Stimulated activated CD4-positive, alpha-beta T cell treated with anti-CD3 and anti-CD28 coated beads, Interleukin-2, amount 100 ng/mL, for 48 hours (primary cell): ENCODE measurements around the gene IGSF3.
"Not testable (repeated sequence)": the region's sequence is repeated elsewhere in the genome, so short reads cannot be mapped to it uniquely, and the experiment has no call there.

Experiments used
- DNase-seq, 2 donors: peaks; one replicate each; pipeline ENCODE4 v3.0.0-alpha.2; 2020

Gene IGSF3

DNA sequence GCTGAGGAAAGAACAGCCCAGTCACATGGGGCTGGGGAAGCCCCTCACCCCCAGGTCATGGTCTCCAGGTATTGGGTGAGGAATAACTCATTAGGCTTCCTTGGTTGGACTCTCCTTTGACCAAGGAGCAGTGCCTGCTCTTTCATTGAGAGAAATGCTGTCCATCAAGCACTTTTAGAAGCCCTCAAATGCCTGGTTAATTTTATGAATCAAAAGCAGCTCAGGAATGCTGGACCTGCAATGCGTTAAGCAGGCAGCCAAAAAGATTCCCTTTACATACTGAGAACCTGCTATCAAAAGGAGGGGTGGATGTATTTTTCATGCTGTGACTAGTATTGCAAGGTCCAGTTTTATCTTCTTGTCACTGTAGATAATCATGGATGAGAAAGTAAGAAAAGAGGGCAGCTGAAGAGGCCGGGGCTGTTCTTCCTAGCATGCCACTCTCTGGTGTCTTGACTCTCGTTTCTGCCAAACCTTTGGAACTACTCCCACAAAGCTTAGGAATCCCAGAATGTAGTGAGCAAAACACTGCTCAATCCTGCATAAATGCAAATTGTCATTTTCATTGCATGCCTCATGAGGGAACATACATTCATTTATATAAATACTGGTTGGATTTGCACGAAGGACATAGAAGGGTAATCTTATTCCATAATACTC lies 94.6 kb downstream of the IGSF3 start:
- no peak for DNase-seq

DNA sequence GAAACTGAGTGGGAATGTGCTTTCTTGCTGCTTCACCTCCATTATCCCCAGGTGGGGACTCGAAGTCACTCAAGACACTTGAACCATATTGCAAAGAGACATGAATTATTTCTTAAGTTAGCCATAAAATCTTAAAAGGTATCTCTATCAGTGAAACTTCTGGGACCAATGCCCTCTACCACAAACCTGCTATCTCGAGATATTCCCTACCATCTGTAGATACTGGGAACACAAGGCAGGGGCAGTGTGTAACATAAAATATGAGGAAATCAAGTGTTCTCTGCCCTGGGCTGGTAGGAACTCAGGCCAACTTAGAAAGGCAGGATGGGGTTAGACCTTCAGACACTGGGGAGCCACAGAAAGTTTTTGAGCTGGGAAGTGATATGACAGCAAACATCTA lies 95.4 kb downstream of the IGSF3 start:
- no peak for DNase-seq

DNA sequence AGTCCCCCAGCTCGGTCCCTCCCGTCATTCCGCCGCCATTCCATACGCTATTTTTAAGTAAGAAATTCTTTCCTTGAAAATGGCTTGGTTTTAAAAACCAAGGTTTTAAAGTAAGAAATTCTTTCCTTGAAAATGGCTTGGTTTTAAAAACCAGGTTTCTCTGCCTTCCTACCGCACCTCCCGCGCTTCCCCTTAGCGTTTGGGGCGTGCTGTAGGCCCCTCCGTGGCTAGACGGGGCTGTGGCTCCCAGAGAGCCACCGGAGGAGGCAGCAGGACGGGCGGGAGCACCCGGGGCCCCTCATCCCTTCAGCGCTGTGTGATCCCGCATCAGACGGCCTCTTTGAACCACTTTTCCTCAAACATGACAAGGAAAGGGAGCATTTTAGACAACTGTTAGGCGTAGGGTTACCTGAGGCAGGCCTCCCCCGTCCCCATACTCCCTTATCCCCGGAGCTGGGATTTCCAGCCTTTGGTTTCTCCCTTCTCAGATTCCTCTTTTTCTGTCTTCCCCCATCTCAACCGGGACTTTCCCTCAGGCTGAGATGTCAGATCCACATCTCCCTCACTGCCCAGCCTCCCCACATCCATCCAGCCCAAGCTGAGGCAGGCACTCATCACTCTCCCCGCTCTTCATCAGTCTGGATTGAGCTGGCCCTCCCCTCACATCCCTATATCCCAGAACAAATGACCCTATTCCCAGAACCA lies 96.2 kb downstream of the IGSF3 start:
- no peak for DNase-seq

DNA sequence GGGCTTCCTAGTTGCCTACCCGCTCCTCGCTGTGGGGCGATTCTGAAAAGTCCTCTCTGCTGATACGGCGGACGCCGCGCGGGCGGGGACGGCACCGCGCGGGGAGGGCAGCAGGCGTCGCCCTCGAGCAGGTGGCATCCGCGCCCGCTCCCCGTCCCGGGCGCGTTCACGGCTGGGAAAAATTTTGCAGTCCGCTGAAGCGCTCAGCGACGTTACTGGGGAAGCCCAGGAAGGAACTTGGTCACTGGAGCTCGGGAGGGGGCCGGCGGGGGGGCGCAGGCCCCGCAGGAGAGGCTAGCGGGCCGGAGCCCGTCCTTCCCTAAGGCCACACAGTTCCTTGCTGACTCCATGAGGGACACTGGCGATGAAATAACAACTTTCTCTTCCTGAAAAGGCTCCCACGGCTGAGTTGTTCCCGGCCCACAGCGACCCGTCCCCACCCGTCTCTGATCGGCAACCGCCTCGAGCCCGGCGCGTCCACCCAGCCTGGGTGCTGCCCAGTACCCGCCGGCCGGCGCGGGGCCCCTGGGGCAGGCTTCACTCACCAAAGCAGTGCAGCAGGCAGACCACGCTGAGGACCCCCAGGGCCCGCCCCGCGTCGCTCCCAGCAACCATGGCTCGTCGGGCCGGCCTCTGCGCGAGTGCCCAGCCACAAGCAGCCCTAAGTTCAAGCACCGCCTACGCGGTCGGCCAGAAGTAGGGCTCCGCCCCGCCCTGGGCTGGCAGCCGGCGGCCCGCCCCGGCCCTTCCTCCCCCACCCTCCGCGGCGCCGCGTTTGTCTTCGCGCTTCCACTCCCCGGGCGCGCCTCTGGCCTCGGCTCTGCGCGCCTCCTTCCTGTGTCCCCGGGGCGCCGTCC lies 96.9 kb downstream of the IGSF3 start, which contains the start of gene CD58:
CD58 (minus strand) TSS at position 669 of the 857 bp plus-strand sequence; CDS start at position 615, 54 bp downstream.
- DNase-seq = peak; percentile 81 to 82

DNA sequence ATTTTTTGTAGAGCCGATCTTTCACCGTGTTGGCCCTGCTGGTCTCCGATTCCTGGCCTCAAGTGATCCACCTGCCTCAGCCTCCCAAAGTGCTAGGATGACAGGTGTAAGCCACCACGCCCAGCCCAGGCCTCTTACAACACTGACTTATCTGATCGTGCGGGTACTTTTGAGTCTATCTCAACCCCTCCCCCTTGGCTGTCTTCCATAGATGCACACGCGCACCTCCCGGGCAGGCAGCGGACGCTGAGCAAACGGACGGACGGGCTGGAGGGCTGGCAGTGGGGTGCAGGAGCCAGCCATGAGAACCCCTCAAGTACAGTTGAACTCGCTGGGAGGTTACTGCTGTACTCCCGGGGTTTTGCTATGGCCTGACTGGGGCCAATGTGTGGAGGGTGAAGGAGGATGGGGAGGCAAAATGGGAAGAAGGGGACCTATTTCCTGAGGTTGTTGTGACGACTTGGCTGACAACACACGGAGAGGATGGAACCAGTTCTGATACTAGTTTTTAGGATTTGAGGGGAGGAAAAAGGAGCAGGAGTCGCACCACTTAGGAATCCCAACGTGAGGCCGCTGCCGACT lies 97.7 kb downstream of the IGSF3 start:
- DNase-seq = peak; percentile 20 to 50

DNA sequence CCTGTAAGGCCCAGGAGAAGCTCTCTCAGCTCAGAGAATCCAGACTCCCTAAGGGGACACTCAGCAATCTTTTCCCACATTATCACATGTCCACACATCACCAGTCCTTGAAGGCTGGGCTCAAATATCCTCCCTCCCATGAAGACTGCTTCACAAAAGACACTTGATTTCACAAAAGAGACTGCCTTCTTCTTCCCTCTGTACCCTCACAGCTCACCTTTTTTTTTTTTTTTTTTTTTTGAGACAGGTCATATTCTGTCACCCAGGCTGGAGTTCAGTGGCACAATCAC lies 98.2 kb downstream of the IGSF3 start:
- no peak for DNase-seq

DNA sequence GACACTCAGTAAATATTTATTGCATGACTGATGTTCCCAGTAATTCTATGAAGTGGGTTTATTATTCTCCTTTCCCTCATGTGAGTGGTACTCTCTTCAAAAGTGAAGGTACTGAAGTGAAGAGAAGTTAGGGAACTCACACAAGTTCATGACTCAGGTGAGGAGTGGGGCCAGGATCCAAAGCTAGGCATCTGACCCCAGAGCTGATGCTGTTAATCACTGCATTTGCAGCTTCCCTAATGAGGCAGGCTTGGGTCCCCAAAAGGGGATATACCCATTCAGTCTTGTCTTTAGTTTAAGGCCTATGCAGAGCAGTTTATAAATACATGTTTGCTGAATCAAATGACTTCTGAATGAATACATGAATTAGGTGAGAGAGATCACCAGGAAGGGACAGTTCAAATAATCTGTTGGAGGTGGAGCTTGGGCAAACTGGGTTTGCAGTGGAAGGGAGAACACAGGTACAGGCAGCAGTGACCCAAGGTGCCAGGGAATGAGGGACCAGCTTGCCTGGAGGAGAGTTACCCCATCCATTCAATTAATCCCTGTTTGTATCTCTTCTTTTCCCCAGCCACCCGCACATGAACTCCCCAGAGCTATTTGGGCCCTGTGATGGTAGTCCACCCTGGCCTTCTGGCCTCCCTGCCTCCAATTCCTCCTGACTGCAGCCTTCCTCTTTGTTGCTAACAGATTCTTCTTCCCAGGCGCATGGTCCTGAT lies 98.7 kb downstream of the IGSF3 start:
- DNase-seq = no peak

DNA sequence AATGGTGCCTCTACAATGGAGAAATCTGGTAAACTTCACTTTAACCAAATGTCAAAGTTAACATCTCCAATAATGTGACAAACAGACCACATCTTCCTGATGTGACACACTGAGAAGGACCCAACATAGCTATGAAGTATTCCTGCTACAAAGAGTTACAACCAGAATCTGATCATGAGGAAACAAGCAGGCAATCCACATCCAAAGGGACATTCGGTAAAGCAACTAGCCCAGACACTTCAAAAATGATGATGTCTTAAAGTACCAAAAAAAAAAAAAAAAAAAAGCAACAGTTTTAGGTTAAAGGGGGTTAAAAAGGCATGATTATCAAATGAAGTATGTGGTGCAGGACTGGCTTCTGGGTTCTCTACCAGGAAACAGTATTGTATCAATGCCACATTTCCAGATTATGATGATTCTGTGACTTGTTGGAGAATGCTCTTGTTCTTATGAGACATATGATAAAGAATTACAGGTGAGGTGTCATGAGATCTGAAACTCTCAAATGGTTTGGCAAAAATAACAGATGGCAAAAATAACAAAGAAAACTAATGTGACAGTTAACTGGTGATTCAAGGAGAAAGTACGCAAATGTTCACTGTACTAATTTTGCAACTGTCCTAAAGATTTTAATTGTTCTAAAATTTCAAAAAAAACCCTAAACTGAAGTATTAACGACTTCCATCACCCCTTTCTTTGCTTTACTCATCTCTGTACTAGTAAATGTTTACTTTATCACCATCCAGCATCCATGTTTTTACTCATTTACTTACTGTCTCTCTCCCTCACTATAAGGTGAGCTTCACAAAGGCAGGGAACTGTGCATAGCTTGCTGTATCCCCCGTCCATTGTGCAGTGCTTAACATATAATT lies 99.5 kb downstream of the IGSF3 start:
- no peak for DNase-seq

DNA sequence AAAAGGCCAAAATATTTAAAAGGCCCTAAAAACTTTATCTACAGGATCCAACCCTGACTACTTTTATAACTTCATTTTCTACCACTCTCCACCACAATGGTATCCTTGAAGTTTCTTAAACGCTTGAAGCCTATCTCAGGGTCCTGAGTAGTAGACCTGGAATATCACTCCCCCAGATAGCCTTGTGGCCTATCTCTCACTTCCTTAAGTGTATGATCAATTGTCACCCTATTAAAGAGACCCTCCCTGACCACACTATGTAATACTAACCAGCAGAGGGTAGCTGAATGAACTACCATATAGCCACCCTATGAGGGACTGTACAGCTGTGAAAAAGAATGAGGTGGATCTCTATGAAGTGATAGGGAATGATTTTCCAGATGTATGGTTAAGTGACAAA lies 102.3 kb downstream of the IGSF3 start:
- DNase-seq = no peak

DNA sequence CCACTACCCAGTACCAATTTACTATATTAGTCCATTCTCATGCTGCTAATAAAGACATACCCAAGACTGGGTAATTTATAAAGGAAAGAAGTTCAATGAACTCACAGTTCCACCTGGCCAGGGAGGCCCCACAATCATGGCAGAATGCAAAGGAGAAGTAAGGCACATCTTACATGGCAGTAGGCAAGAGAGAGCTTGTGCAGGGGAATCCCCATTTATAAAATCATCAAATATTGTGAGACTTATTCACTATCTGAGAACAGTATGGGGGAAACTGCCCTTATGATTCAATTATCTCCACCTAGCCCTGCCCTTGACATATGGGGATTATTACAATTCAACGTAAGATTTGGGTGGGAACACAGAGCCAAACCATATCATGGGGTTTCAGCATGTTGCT lies 103.1 kb downstream of the IGSF3 start:
- DNase-seq = no peak

DNA sequence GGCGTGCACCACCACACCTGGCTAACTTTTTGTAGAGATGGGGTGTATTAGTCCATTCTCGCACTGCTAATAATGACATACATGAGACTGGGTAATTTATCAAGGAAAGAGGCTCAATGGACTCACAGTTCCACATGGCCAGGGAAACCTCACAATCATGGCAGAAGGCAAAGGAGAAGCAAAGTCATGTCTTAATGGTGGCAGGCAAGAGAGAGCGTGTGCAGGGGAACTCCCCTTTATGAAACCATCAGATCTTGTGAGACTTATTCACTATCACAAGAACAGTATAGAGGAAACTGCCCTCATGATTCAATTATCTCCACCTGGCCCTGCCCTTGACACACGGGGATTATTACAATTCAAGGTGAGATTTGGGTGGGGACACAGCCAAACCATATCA lies 105.1 kb downstream of the IGSF3 start:
- DNase-seq = not testable (repeated sequence)

DNA sequence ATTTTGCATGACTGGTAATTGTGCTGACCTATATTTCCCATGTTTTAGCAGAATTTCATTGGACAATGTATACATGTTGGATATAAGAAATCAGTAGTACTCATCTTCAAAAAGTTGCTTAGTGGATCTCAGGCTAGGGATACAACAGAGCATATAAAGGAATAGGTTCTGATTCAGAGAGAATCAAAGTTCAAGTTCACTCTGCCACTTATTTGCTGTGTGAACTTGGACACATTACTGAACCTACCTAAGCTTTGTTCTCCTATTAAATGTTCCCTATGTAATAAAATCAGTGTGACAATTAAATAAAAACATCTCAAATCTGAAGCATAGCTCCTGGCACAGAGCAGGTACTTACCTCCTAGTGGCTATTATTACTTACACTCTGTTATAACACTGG lies 106.0 kb downstream of the IGSF3 start:
- no peak for DNase-seq

DNA sequence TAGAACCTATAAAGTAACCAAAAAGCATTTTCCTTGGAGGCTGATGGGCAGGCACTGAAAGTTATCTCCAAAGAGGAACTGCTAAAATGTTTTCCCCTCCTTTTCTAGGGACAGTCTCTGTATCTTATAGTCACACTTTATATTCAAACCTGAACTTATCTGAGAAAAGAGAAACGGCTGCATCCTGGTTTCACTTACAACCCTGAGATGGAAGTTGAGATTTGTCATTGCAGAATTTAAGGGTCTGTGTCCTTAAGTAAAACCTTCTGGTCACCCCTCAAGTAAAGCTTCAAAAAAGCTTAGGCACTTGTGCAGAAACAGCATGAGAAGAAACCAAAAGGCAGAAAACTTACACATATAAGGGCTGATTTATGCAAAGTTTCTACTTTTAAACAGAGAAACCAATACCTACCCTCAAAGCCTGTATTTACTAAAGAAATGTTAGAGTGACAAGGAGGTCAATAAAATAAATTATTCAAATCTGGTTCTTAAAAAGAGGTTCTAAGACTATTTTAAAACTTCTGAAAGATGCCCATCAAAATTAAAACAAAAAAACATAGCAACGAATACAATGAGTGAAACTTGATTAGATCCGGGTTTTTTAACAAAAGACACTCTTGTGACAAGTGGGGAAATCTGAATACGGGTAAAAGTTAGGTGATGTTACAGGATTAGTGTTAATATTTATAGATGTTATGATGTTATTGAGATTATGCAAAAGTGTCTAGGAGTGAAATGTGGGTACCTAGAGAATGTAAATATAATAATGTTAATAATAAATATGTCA lies 106.6 kb downstream of the IGSF3 start:
- no peak for DNase-seq

DNA sequence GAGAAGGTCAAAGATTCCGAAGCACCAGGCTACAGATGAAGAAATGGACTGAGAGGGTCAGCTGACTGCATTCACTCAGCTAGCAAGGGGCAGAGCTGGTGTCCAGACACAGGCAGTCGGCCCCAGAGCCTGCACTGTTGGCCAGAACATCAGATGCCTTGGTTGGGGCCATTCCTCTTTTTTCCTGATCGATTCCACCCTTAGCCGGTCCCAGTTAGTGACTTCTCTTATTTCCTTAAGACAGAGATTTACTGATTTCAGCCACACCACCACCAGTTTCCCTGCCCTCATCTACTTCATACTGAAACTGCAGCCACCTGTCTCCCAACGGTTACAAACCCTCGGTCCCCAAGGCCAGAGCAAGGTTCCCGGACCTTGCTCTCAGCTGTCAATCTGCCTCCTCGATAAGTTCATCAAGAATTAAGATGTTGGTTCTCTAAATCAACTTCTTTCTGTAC lies 108.2 kb downstream of the IGSF3 start:
- DNase-seq = no peak

DNA sequence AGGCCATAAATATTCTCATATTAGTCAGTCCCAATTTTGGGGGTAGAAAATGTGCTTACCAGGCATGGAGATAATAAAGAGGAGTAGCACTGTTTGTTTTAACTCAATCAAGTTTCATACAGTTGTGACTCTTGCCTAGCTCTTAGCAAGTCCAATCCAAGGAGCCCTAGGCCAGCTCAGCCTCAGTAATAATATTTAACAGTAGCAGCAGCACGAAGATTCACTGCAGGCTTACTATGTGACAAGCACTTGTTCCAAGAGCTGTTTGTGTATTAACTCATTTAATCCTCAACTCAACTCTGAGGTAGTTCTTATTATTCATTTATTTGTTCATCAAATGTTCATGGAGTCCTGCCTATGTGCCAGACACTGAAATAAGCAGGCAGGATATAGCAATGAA lies 109.0 kb downstream of the IGSF3 start:
- no peak for DNase-seq

DNA sequence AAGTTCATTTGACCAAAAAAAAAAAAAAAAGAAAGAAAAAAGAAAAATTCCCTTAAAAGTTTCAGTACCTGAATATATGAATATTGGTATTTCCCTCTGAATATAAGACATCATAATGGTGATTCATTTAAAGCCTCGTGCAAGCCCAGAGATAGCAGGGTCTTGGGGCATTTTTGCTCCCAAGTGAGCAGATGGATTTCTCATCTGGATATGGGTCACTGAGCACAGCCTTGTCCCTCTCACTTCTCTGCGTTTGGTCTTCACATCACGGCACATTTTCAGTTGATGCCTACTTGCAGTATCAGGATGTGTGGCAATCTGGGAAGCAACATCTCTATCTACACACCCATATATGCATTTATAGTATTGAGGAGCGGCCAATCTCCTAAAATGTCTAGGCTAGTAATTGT lies 109.4 kb downstream of the IGSF3 start:
- DNase-seq = no peak

DNA sequence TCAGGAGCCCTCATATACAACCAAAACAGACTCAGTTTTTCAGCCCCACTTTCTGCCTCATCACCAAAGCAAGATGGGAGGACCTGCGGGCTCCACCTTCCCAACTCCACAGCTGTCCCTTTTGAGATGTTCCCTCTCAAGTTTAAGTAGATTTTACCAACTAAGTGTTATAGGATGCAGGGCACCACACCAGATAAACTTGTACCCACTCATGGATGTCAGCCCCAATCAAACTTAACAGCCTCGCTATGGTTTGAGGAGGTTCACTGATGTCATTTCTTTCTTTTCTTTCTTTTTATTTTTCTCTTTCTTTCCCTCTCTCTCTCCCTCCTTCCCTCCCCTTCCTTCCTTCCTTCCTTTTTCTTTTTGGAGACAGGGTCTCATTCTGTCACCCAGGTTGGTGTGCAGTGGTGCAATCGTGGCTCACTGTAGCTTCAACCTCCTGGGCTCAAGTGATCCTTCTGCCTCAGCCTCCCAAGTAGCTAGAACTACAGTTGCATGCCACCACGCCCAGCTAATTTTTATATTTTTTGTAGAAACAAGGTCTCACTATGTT lies 110.1 kb downstream of the IGSF3 start:
- DNase-seq = no peak

DNA sequence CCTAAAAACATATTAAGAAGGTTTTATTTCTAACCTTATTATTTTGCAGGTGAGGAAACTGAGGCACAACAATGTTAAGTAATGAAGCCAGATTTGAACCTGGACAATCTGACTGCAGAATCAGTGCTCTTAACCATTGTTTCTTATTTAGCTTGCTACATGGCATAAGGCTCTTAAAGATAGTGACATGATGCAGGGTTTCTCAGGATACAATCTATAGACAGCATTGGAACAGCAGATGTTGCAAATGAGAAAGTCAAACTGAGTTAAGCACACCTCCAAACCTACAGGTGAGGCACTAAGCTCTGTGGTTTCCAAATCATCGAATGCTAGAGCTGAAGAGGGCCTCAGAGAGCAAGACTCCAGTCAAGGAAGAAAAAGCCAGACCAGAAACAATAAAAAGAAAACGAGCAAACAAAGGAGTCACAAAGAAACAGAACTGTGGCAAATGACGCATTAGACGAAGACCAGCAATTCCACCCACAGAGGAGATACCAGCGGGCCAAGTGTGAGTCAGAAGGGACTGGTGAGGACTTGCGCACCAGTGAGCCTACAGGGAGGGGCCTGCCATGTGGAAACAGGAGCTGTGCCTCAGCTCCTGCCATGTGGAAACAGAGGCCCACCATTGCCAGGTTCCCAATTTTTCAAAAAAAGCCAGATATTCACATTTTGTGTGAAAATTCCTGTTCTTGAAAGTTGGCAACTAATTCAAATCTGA lies 111.1 kb downstream of the IGSF3 start:
- peak; percentile 54 to 61 for DNase-seq

DNA sequence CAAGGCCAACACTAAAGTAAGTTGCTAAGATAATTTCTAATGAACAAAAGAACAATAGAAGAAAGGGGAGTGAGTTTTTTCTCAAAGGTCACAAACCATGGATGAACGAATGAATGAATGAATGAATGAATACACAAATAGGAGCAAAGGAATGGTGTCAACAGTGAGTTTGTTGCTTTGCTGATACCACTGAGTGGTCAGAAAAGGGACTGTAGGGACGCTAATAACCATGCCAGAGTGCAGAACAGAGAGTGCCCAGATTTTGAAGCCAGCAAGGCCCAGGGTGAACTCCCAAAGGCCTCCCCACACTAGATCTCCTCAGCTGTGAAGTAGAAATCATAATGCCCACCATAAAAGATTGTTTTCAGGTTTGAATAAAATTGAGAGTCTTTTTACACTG lies 112.6 kb downstream of the IGSF3 start:
- DNase-seq = no peak
